Ovary (tissue), 3 donors: ENCODE measurements around the gene WIPI1.
"Not testable (repeated sequence)": the region's sequence is repeated elsewhere in the genome, so short reads cannot be mapped to it uniquely, and the experiment has no call there.

Source experiments
- POLR2A ChIP-seq: fragments of 450-650 bp; IDR thresholded peaks from one replicate; pipeline ENCODE4 v1.6.1; 2017; ENCODE audit warnings: antibody characterized with exemption, mild to moderate bottlenecking, moderate library complexity
- TF ChIP-seq, protein P1 (sequence below), 3 donors: fragments of 450-650 bp in 2 of 3; fragments of 200-600 bp in 1 of 3; IDR thresholded peaks; one replicate each; pipeline versions ENCODE4 v1.5.1 to v1.8.0; 2016 to 2022; ENCODE audit warnings: antibody characterized with exemption in 3 of 3, mild to moderate bottlenecking in 1 of 3
- donor health status: DM: no; HTN: no; CAD: no.

- TF ChIP-seq, protein P1, sequence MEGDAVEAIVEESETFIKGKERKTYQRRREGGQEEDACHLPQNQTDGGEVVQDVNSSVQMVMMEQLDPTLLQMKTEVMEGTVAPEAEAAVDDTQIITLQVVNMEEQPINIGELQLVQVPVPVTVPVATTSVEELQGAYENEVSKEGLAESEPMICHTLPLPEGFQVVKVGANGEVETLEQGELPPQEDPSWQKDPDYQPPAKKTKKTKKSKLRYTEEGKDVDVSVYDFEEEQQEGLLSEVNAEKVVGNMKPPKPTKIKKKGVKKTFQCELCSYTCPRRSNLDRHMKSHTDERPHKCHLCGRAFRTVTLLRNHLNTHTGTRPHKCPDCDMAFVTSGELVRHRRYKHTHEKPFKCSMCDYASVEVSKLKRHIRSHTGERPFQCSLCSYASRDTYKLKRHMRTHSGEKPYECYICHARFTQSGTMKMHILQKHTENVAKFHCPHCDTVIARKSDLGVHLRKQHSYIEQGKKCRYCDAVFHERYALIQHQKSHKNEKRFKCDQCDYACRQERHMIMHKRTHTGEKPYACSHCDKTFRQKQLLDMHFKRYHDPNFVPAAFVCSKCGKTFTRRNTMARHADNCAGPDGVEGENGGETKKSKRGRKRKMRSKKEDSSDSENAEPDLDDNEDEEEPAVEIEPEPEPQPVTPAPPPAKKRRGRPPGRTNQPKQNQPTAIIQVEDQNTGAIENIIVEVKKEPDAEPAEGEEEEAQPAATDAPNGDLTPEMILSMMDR (IDR thresholded peaks at IDR 0.05), result not testable (repeated sequence)
- TF ChIP-seq POLR2A, result not testable (repeated sequence)
Measured at GRCh38 chr17:68403837-68404236, 53.5 kb downstream of the WIPI1 start.
